ENCODE results near the gene NDC80. TPM values are rescaled to one million over a fixed set of nuclear protein-coding genes. Genes with fewer than 3 reads are reported as not detected.
"Not testable (repeated sequence)": the region's sequence is repeated elsewhere in the genome, so short reads cannot be mapped to it uniquely, and the experiment has no call there.

NDC80 gene
- 8.9 TPM for polyA plus RNA-seq (ENCODE audit: insufficient read length)

- peak; percentile 94 for DNase-seq
Measured at GRCh38 chr18:2571200-2572170, at the start of gene NDC80, which contains the start of gene METTL4. Gene NDC80, plus strand, starts transcription at chr18:2571557. Its CDS starts 1,429 bp downstream, at chr18:2572986. Gene METTL4, minus strand, starts transcription at chr18:2571505. Its CDS starts 4,289 bp downstream, at chr18:2567216.

GRCh38 chr18:2522112-2522511 is 49.2 kb upstream of the NDC80 start:
- DNase-seq: no peak

GRCh38 chr18:2524794-2525198 is 46.6 kb upstream of the NDC80 start:
- DNase-seq: not testable (repeated sequence)

GRCh38 chr18:2526329-2526728 is 45.0 kb upstream of the NDC80 start:
- DNase-seq: no peak

- DNase-seq: no peak
Measured at GRCh38 chr18:2529154-2529553, 42.2 kb upstream of the NDC80 start.

GRCh38 chr18:2531751-2532150 is 39.6 kb upstream of the NDC80 start:
- DNase-seq: no peak

GRCh38 chr18:2532797-2533196 is 38.6 kb upstream of the NDC80 start:
- no peak for DNase-seq

GRCh38 chr18:2534906-2535305 is 36.5 kb upstream of the NDC80 start:
- DNase-seq: no peak

GRCh38 chr18:2535419-2535910 is 35.9 kb upstream of the NDC80 start:
- DNase-seq: no peak

GRCh38 chr18:2536063-2536462 is 35.3 kb upstream of the NDC80 start:
- DNase-seq: no peak

GRCh38 chr18:2536493-2536892 is 34.9 kb upstream of the NDC80 start:
- peak; percentile 45 for DNase-seq

- DNase-seq: no peak
Measured at GRCh38 chr18:2537296-2537695, 34.1 kb upstream of the NDC80 start.

GRCh38 chr18:2538236-2538635 is 33.1 kb upstream of the NDC80 start:
- no peak for DNase-seq

- no peak for DNase-seq
Measured at GRCh38 chr18:2538844-2539243, 32.5 kb upstream of the NDC80 start.

GRCh38 chr18:2540575-2540974 is 30.8 kb upstream of the NDC80 start:
- DNase-seq: no peak

- DNase-seq: peak; percentile 33
Measured at GRCh38 chr18:2541925-2542563, 29.3 kb upstream of the NDC80 start.

GRCh38 chr18:2545155-2545554 is 26.2 kb upstream of the NDC80 start:
- DNase-seq: no peak

GRCh38 chr18:2547477-2548087 is 23.8 kb upstream of the NDC80 start:
- DNase-seq: peak; percentile 48

GRCh38 chr18:2549462-2549861 is 21.9 kb upstream of the NDC80 start:
- DNase-seq: no peak

GRCh38 chr18:2551425-2551824 is 19.9 kb upstream of the NDC80 start:
- no peak for DNase-seq

- DNase-seq: no peak
Measured at GRCh38 chr18:2554696-2555095, 16.7 kb upstream of the NDC80 start.

GRCh38 chr18:2555895-2556294 is 15.5 kb upstream of the NDC80 start:
- no peak for DNase-seq

GRCh38 chr18:2557536-2557935 is 13.8 kb upstream of the NDC80 start:
- no peak for DNase-seq
